PFSK-1 (cell line): ENCODE results near the gene HS6ST1.

Experiments used
- FOXP2 ChIP-seq: optimal IDR thresholded peaks from 2 replicates; pipeline ENCODE3; 2011; ENCODE audit warnings: borderline replicate concordance, control low read depth, inconsistent platforms; ENCODE audit not compliant: insufficient read depth; ENCODE audit errors: extremely low read length, extremely low read depth
- POLR2AphosphoS5 ChIP-seq: IDR thresholded peaks from 2 replicates; pipeline ENCODE4 v1.6.1; 2012; ENCODE audit warnings: low read depth, mild to moderate bottlenecking, control low read depth, low read length, moderate library complexity
- REST ChIP-seq, 2 experiments: IDR thresholded peaks; 2 replicates each; pipeline versions ENCODE4 v1.6.1 to v1.8.0; 2011 to 2012; ENCODE audit warnings: low read depth in 2 of 2, low read length in 2 of 2, control low read depth in 1 of 2, inconsistent platforms in 1 of 2, mild to moderate bottlenecking in 1 of 2, moderate library complexity in 1 of 2; ENCODE audit not compliant: insufficient read depth in 1 of 2
- SIN3A ChIP-seq: IDR thresholded peaks from 2 replicates; pipeline ENCODE4 v1.6.1; 2012; ENCODE audit warnings: mild to moderate bottlenecking, low read length, moderate library complexity, borderline replicate concordance; ENCODE audit not compliant: insufficient read depth
- TAF1 ChIP-seq: IDR thresholded peaks from 2 replicates; pipeline ENCODE4 v1.6.1; 2012; ENCODE audit warnings: low read length, control low read depth, borderline replicate concordance; ENCODE audit not compliant: insufficient read depth

Gene HS6ST1

GRCh38 chr2:128293870-128294455 lies 24.7 kb downstream of the HS6ST1 start:
- TF ChIP-seq FOXP2 (no peak), REST (IDR thresholded peaks at IDR 0.05; ENCODE audit: insufficient read depth in 1 of 2, low read depth in 2 of 2, low read length in 2 of 2) (no peak), POLR2AphosphoS5 (no peak), TAF1 (no peak), SIN3A (no peak)

DNA sequence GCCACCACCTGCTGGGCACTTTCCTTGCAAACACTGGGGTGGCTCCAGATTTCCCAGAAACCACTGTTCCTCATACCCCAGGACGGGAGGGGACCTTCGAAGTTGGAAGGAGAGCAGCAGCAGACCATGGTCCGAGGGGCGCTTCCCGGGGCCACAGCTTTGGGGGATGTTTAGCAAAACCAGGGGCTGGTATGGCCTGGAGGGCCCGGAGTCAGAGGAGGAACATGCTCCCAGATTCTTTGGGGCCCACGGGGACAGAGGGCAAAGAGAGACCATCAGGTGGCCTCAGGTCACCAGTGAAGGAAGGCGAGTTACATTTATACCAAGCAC lies 25.3 kb downstream of the HS6ST1 start:
- no peak for TF ChIP-seq SIN3A
- no peak for TF ChIP-seq POLR2AphosphoS5
- TF ChIP-seq TAF1 = no peak
- no peak for TF ChIP-seq REST (IDR thresholded peaks at IDR 0.05; ENCODE audit: insufficient read depth in 1 of 2, low read depth in 2 of 2, low read length in 2 of 2)
- no peak for TF ChIP-seq FOXP2

DNA sequence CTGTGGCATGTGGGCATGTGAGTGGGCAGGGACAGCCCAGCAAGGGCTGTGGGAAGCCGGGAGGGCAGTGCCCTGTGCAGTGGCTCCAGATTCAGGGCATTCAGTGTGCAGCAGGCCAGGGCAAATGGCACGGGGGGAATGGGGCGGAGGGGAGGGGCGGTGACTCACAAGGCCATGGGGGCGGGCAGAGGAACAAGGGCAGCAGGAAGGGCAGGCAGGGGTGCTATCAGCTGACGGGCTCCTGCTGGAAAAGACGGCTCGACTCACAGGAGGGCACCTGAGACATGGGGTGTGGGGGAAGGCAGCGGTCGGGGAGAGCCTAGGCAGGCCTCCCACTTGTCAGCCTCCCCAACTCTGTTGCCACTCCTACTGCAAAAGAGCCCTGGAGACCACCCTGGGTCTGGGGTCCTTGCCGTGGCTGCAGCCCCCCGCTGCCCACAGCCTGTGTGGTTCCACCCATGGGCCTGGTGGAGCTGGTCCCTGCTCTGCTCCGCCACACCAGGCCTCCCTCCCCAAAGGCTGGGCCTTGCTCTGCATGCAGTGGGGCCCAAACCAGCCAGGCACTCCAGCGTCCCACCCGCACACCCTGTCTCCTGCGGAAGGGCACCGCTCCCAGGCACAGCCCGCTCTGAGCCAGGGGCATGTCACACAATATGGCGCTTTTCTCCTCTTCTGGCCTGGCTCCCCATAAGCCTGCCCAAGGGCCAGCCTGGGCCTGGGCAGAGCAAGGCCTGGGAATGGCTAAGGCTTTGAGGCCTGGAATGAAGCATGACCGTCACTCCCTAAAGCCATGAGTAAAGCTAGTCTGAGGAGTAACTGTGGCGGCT lies 25.9 kb downstream of the HS6ST1 start:
- TF ChIP-seq POLR2AphosphoS5 (no peak), FOXP2 (no peak), SIN3A (no peak), TAF1 (no peak), REST (IDR thresholded peaks at IDR 0.05; ENCODE audit: insufficient read depth in 1 of 2, low read depth in 2 of 2, low read length in 2 of 2) (no peak)

GRCh38 chr2:128291844-128292598 lies 26.6 kb downstream of the HS6ST1 start:
- TF ChIP-seq FOXP2 (no peak), POLR2AphosphoS5 (no peak), REST (IDR thresholded peaks at IDR 0.05; ENCODE audit: insufficient read depth in 1 of 2, low read depth in 2 of 2, low read length in 2 of 2) (no peak), SIN3A (no peak), TAF1 (no peak)
